Suppressor macrophage treated with lipopolysaccharide for 1 hour (primary cell): Measurements from ENCODE around the gene DNAI4.
"Not testable (repeated sequence)": the region's sequence is repeated elsewhere in the genome, so short reads cannot be mapped to it uniquely, and the experiment has no call there.

ENCODE experiments used
- DNase-seq, 3 donors: peaks; one replicate each; pipeline ENCODE4 v3.0.0-alpha.2; 2020 to 2022

The DNAI4 gene

GRCh38 chr1:66927528-66927927 lies 2.9 kb upstream of the DNAI4 start:
- no peak for DNase-seq

- DNase-seq = no peak
Observed at GRCh38 chr1:66925944-66926343, 1.3 kb upstream of the DNAI4 start.

DNA sequence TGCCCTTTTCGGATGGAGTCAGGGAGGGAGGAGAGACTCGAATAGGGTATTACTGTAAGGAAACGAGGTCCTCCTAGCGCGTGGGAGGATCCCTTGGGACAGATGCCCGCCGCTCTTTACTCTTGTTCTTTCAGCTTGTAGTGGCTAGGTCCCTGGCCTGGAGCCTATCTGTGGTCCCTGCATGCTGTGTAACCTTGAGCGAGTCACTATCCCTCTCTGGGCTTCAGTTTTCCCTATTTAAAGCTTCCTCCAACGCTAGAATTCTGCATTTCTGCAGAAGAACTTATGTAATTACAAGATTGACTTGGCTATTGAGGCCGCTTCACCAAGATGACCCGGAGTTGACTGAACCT lies 878 bp upstream of the DNAI4 start:
- DNase-seq = no peak

DNA sequence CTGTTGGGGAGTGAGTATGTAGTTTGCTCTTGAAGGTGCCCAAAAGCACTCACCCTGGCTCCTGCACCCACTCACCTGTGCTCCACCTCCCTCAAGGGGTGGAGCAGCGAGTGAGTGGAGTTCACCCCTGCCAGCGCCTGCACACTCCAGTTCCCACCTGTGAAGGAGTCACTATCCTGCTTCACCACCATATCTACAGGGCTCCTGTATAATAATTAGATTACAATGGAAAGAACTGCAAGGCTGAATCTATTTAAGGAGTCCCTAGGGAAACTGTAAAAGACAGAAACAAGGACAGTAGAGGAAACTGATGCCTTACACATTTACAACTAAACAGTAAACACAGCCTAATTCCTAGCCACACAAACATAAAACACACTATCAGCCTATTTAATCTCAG lies 4.1 kb downstream of the DNAI4 start:
- DNase-seq = no peak

DNA sequence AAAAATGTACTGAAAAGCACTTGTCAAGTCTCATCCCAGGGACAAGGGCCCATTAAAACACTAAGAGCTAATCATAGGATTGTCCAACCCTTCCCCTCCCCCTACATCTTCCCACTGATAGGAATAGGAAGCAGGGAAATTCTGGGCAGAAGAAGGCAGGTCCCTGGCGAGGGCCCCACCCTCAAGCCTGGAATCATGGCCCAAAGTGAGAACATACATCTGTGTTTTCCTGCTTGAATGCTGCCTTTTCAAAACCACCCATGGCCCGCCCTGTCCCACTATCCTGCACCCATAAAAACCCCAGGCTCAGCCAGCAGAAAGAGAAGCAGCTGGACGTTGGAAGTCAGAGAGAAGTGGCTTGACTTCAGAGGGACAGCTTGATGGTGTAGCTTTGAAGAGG lies 4.8 kb downstream of the DNAI4 start:
- DNase-seq = no peak

DNA sequence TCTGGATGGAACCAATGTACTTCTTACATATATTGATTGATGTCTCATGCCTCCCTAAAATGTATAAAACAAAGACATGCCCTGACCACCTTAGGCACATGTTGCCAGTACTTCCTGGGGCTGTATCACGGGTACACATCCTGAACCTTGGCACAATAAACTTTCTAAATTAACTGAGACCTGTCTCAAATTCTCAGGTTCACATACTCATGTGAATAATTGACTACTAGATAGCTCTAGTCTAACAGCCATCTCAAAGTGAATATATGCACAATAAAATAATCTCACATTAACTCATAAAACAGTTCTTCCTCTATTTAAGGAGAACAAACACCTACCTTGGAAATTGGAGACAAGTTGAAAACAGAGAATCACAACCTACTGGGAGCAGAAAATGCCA lies 5.6 kb downstream of the DNAI4 start:
- DNase-seq = no peak

DNA sequence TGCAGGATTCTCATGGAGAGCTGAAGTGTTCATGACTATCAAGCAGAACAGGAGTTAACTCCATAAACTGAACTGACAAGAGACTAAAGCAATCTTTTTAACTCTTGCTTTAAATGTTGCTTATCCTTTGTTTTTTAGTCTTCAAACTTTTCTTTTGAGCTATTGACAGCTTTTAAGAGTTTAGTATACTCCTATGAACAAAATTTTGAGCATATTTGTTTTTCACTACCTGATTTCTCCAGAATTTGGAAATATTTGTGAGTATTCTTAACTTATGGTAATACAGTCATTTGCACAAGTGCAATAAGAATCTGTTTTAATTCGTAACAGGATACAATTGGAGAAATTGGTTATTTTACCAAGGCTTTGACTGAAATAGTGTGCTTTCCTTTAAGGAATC lies 7.2 kb downstream of the DNAI4 start:
- DNase-seq = no peak

- no peak for DNase-seq
Observed at GRCh38 chr1:66916320-66916719, 8.3 kb downstream of the DNAI4 start.

DNA sequence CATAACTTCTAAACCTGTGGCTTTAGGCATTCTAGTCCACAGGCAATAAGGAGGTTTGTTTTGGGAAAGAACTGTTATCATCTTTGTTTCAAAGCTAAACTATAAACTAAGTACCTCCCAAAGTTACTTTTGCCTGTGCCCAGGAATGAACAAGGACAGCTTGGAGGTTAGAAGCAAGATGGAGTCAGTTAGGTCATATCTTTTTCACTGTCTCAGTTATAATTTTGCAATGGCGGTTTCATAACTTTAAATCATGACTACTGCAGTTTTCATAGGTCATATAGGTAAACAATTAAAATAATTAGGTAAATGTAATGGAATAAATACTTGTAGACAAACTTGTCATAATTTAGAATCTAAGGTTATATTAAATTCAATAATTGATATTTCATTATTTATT lies 9.5 kb downstream of the DNAI4 start:
- not testable (repeated sequence) for DNase-seq

- DNase-seq = no peak
Observed at GRCh38 chr1:66893712-66894111, 30.9 kb downstream of the DNAI4 start.

DNA sequence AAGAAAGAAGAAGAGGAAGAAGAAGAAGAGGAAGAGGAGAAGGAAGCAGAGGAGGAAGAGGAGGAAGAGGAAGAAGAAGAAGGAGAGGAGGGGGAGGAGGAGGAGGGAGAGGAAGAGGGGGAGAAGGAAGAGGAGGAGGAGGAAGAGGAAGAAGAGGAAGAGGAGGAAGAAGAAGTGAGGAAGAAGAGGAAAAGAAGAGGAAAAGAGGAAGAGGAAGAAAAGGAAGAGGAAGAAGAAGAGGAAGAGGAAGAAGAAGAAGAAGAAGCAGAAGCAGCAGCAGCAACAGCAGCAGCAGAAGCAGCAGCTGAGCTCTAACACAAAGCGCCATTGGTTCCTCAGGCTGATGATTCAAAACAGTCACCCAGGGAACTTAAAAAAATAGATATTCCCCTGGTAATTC lies 34.0 kb downstream of the DNAI4 start:
- peak in 1 of 3 donors; percentile 5 for DNase-seq

- no peak for DNase-seq
Observed at GRCh38 chr1:66889030-66889429, 35.6 kb downstream of the DNAI4 start.

DNA sequence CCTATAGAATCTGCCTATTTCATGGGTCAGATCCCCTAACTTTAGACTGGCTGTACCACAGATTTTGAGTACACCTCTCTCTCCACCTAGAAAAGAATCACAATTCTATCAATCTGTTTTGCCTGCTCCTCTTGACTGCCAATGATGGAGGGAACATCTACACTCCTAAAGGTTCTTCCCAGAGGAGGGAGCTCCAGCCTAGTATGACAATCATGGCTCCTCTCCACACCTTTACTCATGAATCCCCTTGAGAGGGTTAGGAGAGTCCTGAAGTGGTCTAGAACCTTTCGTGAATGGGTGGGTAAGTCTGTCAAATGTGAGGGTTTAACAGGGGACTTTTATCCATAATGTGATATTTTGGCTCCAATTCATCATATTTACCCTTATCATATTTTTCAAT lies 48.0 kb downstream of the DNAI4 start:
- DNase-seq = no peak

GRCh38 chr1:66873111-66873510 lies 51.5 kb downstream of the DNAI4 start:
- DNase-seq = no peak

DNA sequence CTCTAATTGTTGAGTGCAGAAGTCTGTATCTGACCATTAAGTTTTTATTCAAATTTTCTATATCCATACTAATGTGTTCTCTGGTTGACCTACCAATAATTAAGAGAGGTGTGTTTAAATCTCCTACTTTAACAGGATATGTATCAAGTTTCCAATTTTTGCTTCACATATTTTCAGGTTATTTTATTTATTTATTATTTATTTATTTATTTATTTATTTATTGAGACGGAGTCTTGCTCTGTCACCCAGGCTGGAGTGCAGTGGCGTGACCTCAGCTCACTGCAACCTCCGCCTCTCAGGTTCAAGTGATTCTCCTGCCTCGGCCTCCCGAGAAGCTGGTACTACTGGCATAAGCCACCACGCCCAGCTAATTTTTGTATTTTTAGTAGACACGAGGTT lies 52.6 kb downstream of the DNAI4 start:
- DNase-seq = not testable (repeated sequence)

DNA sequence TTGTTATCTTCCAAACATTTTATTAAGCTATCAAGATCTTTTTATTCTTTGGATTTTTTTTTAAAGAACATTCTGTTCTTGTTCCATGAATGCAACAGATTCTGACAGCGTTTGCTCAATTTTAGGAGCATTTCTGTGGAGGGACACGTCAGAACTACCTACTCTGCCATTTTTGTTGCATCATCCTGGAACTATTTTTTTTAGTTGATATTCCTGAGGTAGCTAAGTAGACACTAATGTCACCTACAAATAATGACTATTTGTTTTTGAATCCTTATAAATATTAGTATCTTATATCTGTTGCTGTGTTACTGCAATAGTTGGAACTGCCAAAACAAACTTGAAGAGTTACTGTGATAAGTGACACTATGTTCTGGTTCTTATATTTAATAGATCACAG lies 57.2 kb downstream of the DNAI4 start:
- no peak for DNase-seq

GRCh38 chr1:66860529-66860928 lies 64.1 kb downstream of the DNAI4 start:
- no peak for DNase-seq

- DNase-seq = no peak
Observed at GRCh38 chr1:66853379-66853778, 71.3 kb downstream of the DNAI4 start.

- no peak for DNase-seq
Observed at GRCh38 chr1:66852870-66853269, 71.8 kb downstream of the DNAI4 start.

DNA sequence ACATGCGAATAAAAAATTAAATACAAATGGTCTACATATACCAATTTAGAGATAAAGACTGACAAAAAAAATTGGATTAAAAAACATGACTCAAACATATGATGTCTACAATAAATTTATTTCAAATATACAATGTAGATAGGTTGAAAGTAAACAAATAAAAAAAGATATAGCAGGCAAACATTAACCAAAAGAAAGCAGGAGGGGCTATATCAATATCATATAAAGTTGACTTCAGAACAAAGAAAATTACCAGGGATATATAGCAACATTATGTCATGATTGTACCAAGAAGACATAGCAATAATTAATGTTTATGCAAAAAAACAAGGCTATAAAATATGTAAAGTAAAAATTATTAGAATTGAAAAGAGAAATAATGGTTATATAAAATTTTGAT lies 73.7 kb downstream of the DNAI4 start:
- DNase-seq = no peak

DNA sequence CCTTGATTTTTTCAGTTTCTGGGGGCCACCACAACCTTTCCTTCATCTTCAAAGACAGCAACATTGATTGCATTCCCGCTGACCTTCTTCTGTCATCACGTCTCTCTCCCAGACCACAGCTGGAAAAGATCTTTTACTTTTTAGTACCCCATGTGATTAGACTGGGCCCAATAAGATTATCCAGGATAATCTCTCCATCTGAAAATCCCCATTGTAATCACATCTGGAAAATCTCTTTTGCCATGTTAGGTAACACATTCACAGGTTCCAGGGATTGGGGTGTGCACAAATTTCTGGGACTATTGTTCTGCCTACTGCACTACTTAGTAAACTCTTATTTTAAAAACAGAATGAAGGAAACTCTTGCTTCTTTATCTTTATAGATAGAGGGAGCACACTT lies 76.5 kb downstream of the DNAI4 start:
- no peak for DNase-seq

DNA sequence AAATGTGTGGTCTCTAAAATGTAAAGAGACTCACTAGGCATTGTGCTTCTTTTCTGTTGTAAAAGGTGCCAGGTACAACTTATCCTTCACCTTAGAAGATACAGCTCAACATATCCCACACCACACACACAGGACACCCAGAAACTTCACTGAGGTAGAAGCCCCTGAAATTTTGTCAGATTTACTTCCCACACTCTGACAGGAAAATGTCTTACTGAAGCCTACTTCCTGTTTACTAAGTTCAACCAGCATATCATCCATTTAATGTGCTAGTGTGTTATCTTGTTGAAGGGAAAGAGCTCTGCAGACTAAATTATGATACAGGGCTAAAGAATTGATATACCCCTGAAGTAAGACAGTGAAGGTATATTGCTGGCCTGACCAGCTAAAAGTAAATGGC lies 83.7 kb downstream of the DNAI4 start:
- peak in 1 of 3 donors; percentile 4 for DNase-seq

DNA sequence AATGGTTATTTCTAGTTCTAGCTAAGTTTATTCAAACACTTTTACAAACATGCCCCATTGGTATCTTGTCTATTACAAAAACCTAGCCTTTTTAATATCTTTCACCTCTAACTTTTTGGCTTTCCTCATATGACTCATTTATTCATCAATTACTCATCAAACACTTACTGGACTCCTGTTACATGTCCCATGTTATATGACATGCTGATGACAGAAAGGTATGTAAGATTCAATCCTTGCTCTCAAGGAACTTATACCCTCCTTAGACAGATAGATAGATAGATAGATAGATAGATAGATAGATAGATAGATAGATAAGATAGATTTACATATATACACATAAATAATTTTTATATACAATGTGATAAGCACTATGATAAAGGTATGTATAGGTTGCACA lies 89.7 kb downstream of the DNAI4 start:
- DNase-seq = peak in 1 of 3 donors; percentile 5

- no peak for DNase-seq
Observed at GRCh38 chr1:66833112-66833511, 91.5 kb downstream of the DNAI4 start.

GRCh38 chr1:66831529-66832239 lies 93.0 kb downstream of the DNAI4 start:
- DNase-seq = no peak

DNA sequence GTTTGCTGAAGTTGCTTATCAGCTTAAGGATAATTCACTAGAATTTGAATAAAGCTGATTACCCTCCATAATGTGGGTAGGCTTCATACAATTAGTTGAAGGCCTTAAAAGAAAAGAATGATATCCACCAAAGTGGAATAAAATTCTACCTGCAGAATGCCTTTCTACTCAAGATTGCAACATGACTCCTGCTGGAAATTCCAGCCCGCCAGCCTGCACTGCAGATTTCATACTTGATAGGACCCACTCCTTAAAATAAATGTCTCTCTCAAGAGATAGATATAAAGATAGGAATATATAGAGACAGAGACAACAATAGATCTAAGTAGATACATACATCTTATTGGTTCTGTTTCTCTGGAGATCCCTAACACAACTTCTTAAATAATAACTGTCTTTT lies 99.9 kb downstream of the DNAI4 start:
- DNase-seq = no peak
